Osteoblast (primary cell): ENCODE results near the gene EMC1. TPM values are rescaled to one million over a fixed set of nuclear protein-coding genes. Genes with fewer than 3 reads are reported as not detected.

Source experiments
- DNase-seq: peaks from one replicate; pipeline ENCODE4 v3.0.0; 2011; ENCODE audit warnings: low spot score, mixed read lengths; ENCODE audit not compliant: insufficient read length; ENCODE audit errors: missing footprints
- H2AFZ ChIP-seq: 2 replicates; pipeline ENCODE4 v1.6.0; 2011; ENCODE audit warnings: mild to moderate bottlenecking, low read length
- H3K27ac ChIP-seq: 2 replicates; pipeline ENCODE4 v1.5.1; 2011; ENCODE audit warnings: mild to moderate bottlenecking, low read depth, low read length, moderate library complexity
- H3K27me3 ChIP-seq: 2 replicates; pipeline ENCODE4 v1.6.0; 2012; ENCODE audit warnings: mild to moderate bottlenecking, control low read depth, inconsistent platforms, low read length, moderate library complexity; ENCODE audit not compliant: insufficient read depth
- H3K36me3 ChIP-seq: 2 replicates; pipeline ENCODE4 v1.5.1; 2011; ENCODE audit warnings: mild to moderate bottlenecking, low read length, control low read depth, moderate library complexity; ENCODE audit not compliant: insufficient read depth
- H3K4me1 ChIP-seq: 2 replicates; pipeline ENCODE4 v1.5.1; 2011; ENCODE audit warnings: mild to moderate bottlenecking, low read length, control low read depth, moderate library complexity; ENCODE audit not compliant: insufficient read depth
- H3K4me2 ChIP-seq: 2 replicates; pipeline ENCODE4 v1.6.0; 2011; ENCODE audit warnings: mild to moderate bottlenecking, low read length; ENCODE audit not compliant: insufficient read depth
- H3K4me3 ChIP-seq: fragments of 200-600 bp; sonication (generic); 3 replicates; pipeline ENCODE4 v1.5.1; 2012; ENCODE audit warnings: mild to moderate bottlenecking, low read length, inconsistent platforms; ENCODE audit not compliant: insufficient read depth
- H3K79me2 ChIP-seq: 2 replicates; pipeline ENCODE4 v1.6.0; 2012; ENCODE audit warnings: mild to moderate bottlenecking, low read length, control low read depth, inconsistent platforms; ENCODE audit not compliant: insufficient read depth
- H3K9me3 ChIP-seq: 2 replicates; pipeline ENCODE4 v1.5.1; 2011; ENCODE audit warnings: low read depth, low read length, control low read depth
- H4K20me1 ChIP-seq: 2 replicates; pipeline ENCODE4 v1.6.0; 2012; ENCODE audit warnings: mild to moderate bottlenecking, low read length, control low read depth; ENCODE audit not compliant: insufficient read depth
- CTCF ChIP-seq: IDR thresholded peaks from 2 replicates; pipeline ENCODE4 v1.5.1; 2011; ENCODE audit warnings: mild to moderate bottlenecking, low read depth, low read length, moderate library complexity; ENCODE audit errors: extremely low read depth
- total RNA-seq: library from RNA; depleted of rRNA; stranded (reverse); fragments of >200 nt; gene quantifications from 2 replicates; pipeline ENCODE4 v1.2.3, GENCODE V29; 2012

EMC1 gene
- total RNA-seq, 1 donor: 64.1 TPM

GRCh38 chr1:19229229-19229628 is 22.1 kb downstream of the EMC1 start:
- peaks cover 84% of the 10 kb centered on the region for H3K36me3 ChIP-seq
- H3K79me2 ChIP-seq: no peaks in the 10 kb centered on the region
- no peak overlapping the region for H2AFZ ChIP-seq
- H3K9me3 ChIP-seq: no peaks in the 10 kb centered on the region
- no peak for TF ChIP-seq CTCF
- H3K4me3 ChIP-seq: no peak overlapping the region
- H3K4me1 ChIP-seq: no peaks in the 10 kb centered on the region
- H4K20me1 ChIP-seq: peaks cover 6% of the 10 kb centered on the region
- no peak overlapping the region for H3K4me2 ChIP-seq
- H3K27me3 ChIP-seq: no peaks in the 10 kb centered on the region
- DNase-seq: no peak
- no peak overlapping the region for H3K27ac ChIP-seq

- peaks cover 7% of the 10 kb centered on the region for H4K20me1 ChIP-seq
- no peak for TF ChIP-seq CTCF
- H3K4me3 ChIP-seq: no peak overlapping the region
- no peak overlapping the region for H3K4me2 ChIP-seq
- no peak overlapping the region for H3K27ac ChIP-seq
- H3K9me3 ChIP-seq: no peaks in the 10 kb centered on the region
- peak; percentile 57 for DNase-seq
- H3K4me1 ChIP-seq: no peaks in the 10 kb centered on the region
- H3K27me3 ChIP-seq: no peaks in the 10 kb centered on the region
- H3K36me3 ChIP-seq: peaks cover 77% of the 10 kb centered on the region
- H3K79me2 ChIP-seq: peaks cover 8% of the 10 kb centered on the region
- no peak overlapping the region for H2AFZ ChIP-seq
Measured at GRCh38 chr1:19222979-19223824, 28.1 kb downstream of the EMC1 start.

DNA sequence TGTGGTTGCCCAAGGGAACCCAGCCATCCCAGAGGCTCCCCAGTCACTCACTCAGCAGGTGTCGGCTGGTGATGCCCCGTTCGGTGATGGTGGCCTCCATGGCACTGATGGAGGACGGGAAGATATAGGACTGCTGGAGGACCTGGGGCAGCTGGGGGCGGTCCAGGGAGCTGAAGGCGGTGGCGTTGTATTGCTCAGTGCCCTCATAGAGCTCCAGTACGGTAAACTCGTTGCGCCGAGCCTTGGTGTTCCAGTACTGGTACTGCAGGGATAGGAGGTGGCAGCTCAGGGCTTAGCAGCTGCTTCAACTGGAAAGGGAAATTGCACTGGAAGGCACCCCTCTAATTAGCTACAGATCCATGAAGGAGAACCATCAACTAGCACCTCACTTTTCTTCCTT is 28.8 kb downstream of the EMC1 start:
- no peak for TF ChIP-seq CTCF
- Histone ChIP-seq H3K79me2 (peaks cover 8% of the 10 kb centered on the region), H2AFZ (no peak overlapping the region), H3K27me3 (no peaks in the 10 kb centered on the region), H3K36me3 (peaks cover 80% of the 10 kb centered on the region), H3K27ac (no peak overlapping the region), H3K9me3 (no peaks in the 10 kb centered on the region), H3K4me3 (no peak overlapping the region), H4K20me1 (peaks cover 7% of the 10 kb centered on the region), H3K4me1 (no peaks in the 10 kb centered on the region), H3K4me2 (no peak overlapping the region)
- DNase-seq: no peak

- Histone ChIP-seq H4K20me1 (peaks cover 7% of the 10 kb centered on the region), H2AFZ (no peak overlapping the region), H3K27ac (no peak overlapping the region), H3K9me3 (no peaks in the 10 kb centered on the region), H3K4me2 (no peak overlapping the region), H3K4me3 (no peak overlapping the region), H3K27me3 (no peaks in the 10 kb centered on the region), H3K79me2 (peaks cover 14% of the 10 kb centered on the region), H3K4me1 (no peaks in the 10 kb centered on the region), H3K36me3 (peaks cover 77% of the 10 kb centered on the region)
- no peak for TF ChIP-seq CTCF
- no peak for DNase-seq
Measured at GRCh38 chr1:19220991-19221390, 30.3 kb downstream of the EMC1 start.
